Germinal center (tissue), 1 donor: ENCODE measurements around the gene HOXD11.

Source experiments
- DNase-seq: peaks from one replicate; pipeline ENCODE4 v3.0.0; 2012; ENCODE audit warnings: mixed read lengths, low spot score

The HOXD11 gene

DNA sequence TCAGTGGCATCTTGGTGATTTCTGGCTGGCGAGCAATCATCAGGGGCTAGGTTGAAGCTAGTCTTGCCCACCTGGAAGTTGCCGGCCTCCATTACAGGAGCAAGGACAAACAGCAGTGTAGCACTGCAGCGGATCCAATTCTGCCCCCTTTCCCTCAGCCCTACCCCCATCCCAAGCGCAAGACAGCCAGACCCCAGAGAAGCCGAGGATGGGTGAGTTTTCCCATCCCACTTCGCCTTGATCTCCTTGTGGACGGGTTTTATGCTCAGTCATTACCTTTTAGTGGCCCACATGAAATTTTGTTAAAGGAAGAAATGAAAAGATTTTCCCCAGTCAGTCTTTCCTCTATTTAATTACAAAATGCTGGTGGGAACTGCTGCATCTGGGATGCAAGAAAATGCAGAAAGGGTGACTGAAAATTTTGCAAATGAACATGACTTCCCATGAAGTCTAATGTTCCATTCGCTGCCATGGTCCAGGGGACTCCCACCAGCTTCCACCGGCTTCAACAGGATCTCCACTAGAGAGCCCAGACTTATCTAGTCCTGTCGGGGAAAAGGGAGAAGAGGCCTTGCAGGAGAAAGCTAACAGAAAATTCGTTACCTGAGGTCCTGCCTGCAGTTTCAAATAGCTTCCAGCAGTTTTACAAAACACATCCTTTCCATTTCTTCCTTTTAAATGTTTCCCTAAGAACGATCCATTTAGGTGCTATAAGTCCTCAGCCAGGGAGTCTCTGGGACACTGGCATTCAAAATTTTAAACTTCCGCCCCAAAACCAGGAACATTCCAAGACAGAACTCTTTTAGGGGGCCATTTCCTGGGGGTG is 13.5 kb downstream of the HOXD11 start:
- no peak for DNase-seq

DNA sequence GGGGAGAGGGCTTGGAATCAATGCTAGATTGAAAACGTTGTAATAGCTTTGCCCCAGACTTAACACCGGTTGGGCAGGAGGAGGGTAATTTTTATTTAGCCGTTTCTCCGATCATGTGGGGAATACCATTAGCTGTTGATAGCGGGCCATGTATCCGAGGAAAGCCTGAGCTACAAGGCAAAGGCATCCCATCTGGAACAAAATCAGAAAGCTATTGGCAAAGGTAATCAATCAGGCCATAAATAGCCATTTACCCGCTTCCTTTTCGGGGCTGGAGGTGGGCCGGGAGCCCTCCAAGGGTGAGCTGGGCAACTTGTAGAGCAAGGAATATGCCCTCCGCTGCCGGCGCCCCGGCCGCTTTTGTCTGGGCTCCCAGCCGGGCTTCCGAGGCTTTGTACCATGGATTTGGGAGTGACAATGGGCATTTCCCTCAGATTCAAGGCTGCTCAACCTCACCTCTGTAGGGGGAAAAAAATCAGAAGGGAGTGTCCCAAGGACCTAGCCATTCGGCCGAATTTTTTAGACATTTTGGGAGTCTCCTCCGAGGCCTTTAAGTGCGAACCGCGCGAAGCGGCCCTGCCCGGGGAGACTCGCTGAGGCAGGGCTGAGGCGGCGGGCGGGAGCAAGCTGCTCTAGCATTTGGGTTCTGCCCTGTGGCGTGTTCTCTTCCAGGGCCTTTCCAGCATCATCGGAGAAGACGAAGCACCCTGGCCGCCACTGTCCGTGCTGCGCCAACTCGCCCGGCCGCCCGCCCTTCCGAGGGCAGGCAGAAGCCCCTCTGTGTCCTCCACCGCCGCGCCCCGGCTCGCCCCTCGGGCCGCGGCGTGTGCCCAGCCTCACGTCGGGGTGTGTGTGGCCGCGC is 14.3 kb downstream of the HOXD11 start:
- no peak for DNase-seq

DNA sequence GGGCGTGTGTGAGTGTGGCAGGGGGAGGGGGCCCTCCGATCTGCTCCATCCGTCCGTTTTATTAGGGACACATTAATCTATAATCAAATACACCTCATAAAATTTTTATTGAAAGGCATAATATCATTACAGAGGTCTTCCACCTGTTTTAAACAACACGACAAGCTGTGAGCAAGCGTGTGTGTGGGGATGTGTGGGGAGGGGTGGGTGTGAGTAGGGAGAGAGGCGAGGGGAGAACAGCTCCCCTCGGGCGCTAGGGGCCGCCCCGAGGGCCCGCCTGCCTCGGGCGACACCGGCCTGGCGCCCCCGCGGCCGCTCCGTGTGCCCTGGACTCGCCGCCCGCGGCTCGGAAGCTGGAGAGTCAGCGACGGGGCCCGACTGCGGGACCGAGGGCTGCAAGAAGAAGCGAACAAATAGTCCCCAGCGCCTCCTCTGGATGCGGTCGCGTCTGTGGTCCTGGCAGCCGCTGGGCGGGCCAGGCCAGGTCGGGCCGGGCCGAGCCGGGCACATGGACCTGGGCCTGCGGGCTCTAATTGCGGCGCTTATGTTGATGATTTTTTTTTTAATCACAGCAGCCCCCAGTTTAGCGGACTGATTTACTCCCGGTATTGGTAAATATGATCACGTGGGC is 15.1 kb downstream of the HOXD11 start:
- DNase-seq, result no peak

DNA sequence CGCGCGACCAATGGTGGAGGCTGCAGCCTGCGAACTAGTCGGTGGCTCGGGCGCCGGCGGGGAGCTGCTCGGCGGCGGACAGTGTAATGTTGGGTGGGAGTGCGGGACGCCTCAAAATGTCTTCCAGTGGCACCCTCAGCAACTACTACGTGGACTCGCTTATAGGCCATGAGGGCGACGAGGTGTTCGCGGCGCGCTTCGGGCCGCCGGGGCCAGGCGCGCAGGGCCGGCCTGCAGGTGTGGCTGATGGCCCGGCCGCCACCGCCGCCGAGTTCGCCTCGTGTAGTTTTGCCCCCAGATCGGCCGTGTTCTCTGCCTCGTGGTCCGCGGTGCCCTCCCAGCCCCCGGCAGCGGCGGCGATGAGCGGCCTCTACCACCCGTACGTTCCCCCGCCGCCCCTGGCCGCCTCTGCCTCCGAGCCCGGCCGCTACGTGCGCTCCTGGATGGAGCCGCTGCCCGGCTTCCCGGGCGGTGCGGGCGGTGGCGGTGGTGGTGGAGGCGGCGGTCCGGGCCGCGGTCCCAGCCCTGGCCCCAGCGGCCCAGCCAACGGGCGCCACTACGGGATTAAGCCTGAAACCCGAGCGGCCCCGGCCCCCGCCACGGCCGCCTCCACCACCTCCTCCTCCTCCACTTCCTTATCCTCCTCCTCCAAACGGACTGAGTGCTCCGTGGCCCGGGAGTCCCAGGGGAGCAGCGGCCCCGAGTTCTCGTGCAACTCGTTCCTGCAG is 15.8 kb downstream of the HOXD11 start, which contains the start of gene HOXD9:
TSS of gene HOXD9 (plus strand) at position 37 of the 728 bp plus-strand sequence. CDS start at position 87, 50 bp downstream.
- no peak for DNase-seq

DNA sequence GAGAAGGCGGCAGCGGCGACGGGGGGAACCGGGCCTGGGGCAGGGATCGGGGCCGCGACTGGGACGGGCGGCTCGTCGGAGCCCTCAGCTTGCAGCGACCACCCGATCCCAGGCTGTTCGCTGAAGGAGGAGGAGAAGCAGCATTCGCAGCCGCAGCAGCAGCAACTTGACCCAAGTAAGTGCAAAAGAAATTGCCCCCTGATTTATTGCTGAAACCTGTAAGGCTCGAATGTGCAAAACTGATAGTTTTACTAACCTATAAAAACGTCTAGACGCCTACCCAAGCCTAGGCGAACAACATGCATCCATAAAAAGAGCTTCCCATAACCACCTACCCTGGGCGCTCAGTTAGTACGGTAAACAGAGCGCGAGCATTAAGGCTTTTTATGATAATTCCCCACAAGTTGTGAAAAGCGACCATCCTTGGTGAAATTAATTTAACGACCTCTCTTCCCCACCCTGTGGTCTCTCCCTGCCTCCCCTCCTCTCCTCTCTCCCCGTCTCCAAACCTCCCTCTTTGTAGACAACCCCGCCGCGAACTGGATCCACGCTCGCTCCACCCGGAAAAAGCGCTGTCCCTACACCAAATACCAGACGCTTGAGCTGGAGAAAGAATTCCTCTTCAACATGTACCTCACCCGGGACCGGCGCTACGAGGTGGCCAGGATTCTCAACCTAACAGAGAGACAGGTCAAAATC is 16.5 kb downstream of the HOXD11 start:
- DNase-seq, result no peak

DNA sequence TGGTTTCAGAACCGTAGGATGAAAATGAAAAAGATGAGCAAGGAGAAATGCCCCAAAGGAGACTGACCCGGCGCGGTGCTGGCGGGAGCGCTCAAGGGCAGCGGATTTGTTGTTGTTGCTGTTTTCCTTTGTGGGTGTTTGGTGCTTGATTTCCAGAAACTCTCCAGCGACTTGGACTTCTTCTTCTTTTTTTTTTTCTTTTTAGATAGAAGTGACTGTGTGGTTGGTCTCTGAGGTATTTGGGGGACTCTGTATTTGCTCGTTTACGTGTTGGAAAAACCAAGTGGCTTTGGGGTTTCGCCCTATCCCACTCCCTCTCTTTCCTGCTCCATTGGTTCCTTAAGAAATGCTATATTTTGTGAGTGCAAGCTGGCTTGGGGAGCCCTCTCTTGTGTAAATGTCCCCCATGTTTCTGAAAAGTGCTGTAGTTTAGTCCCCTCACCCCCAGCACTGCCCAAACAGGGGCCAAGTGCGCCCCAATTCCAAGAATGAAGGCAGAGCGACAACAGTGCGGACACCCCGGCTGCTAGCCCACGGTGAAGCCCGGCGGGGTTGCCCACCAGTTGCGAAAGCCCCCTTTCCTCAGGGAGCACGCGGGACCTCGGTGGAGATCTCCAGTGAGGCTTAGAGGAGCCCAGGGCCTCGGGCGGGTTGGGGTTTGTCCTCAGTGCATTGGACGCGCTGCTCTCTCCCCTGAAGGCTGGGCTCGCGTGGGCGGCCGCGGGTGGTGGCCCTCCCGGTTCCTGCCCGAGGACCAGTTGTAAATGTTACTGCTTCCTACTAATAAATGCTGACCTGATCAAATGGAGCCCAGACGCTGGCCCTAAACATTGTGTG is 17.2 kb downstream of the HOXD11 start:
- DNase-seq, result no peak

DNA sequence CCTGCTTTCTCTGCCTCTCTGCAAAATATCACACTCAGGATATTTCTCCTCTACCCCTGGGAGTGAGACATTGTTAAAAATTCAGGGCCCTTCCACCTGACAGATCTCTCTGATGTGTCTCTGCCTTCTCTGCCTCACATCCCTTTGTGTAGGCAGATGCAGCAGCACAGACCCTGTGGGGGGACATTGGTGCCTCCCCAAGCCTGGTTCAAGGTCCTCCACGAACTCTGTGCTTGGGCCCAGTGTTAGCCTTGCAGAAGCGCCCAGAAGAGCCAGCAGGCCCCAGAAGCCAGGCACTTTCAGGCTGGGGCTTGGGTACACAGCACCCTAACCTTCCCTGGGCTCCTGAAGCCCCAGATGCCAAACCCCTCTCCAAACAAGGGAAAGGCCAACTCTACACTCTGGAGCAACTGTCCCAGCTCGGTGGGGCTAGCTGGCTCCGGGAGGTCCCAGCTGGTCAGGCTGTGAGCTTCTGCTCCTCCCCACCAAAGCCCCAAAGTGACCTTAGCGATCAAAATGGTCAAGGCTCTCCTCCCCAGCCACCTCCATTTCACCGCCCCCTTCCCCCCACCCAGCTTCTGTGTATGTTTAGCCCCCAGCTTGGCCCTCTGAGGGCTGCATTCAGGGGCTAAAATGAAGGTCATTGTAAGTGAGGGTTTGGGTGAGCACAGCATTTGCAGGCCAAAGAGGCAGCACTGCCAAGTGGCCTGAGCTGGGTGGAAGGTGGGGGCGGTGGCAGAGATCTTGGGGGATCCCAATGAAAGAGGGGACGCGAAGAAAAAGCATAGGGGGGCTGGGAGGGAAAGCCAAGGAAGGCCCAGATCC is 18.1 kb downstream of the HOXD11 start:
- DNase-seq, result no peak

DNA sequence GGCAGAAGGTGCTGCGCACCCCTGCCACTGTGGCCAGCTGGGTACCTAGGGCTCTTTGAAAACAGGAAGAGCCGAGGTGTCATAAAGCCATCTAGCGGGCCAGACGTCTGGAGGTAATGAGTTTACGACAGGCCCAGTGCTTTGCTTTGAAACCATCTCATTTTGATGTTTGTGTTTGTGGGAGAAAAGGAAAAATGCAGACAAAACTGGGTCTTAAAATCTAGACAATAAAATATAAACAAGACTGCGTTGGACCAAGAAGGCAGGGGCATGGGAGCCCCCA is 18.6 kb downstream of the HOXD11 start:
- DNase-seq, result no peak

DNA sequence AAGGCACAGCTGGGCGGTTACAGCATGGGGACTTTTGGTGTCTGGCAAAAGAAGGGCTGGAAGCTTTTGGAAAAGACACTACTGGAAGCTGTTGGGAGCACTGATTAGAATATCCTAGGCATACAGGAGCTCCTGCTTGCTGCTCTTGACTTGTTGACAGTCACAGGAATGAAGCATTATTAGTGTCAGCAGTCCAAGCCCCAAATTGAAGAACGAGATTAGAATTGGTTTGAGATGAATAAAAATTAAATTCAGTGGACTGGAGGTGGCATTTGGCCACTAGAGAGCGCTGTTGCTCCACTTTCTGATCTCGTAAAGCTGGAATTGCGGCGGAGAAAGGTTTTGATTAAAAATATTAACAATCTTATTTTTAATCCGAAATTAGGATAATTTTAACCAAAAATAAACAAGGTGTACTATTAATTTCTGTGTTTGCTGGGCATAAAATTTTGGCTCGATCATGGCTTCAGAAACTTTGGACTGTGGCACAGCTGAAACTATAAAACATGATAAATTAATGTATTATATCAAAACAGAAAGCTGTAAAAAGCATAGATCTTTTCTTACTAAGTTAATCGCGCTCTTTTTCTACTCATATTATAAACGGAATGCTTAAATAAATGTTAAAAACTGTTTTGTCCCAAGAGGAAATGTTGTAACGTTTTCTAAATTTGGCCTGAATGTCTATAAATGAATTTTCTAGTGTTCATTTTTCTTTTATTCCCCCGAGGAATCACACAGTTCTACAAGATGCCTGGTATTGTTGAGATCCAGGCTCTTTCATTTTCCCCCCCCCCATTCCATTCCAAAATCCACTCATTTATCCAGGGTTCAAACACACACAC is 20.1 kb downstream of the HOXD11 start:
- no peak for DNase-seq

DNA sequence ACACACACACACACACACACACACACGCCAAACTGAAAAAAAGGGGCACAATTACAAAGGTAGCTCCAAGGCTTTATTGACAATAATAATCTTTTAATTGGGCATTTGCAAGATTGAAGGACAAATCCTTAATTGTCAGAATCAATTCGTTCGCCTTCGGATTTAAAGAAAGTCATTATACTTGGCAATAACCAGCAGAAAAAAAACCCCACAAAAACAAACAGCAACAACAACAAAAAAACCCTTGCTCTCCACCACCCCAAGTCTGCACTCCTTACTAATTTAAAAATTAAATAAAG is 20.6 kb downstream of the HOXD11 start:
- no peak for DNase-seq

DNA sequence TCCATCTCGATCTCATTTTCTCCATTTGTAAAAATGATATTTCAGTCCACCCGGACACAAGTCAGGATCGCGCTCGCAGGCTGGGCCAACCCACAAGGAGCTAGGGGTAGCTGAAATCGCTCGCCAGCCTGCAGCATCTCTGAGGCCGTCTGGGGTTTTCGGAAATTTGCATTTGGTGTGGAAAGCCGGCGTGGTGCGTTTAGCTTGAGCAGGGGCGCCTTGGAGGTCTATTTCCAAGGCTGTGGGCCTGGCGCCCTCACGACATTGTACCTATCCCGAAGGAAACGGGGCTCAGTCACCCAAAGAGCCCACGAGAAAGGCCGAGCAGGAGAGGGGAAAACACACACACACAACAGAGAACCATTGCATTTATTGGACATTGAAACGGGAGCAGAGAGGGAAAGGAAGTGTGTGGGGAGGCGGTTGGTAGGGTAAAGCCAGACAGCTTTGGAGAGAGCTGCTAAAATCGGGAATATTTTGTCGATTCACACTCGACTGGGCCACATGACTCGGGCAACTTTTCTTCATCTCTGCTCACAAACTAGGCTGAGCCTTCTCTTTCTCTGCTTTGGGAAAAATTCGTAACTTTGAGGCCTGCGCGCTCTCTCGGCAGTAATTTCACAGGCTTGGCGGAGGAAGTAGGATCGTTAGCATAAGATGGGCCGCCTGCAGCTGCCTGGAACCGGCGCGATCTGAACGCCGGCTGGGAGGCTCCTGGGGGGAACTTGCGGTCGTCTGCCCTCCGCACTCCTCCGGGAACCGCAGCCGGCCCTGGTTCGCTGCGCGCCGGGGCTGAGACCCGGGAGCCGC is 21.3 kb downstream of the HOXD11 start:
- DNase-seq, result no peak

DNA sequence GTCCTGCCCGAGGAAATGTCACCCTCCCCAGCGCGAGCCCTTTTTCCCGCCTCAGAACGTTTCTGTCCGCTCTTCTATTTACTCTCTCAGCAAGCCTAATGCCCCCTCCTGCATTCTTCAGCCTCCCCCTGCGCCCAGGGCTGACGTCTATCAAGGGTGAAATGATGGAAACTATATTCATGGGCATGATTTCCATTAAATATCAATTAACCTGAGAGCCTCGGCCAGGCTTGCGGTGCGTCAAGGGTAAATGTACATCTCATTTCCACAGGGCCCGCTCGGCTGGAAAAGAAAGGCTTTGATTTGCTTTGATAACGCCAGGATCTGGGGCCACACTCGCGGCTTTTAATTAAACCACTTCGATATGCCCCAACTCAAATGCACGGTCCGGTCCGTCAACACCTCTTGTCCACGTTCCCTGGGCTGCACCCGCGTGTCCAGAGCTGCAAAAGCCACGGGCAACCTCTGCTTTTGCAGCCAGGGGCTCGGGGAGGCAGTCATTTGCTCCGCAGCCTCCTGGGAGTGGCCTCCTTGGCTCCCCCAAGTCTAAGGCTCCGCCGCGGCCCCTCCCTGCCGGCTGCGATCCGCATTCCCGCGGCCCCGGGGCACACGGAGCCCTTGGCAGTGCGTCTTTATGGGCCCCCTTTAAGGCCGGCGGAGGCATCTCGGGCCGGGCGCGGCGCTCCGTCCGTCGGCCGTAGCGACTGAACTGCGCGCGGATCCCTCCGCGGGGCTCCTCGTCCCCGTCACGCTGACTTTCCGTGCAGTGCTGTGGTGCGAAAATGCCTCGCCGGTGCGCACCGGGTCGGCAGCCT is 22.1 kb downstream of the HOXD11 start, which contains the start of gene HOXD8:
TSS of gene HOXD8 (plus strand) at position 724 of the 815 bp plus-strand sequence. CDS start 662 bp downstream, outside the sequence.
- DNase-seq, result no peak

DNA sequence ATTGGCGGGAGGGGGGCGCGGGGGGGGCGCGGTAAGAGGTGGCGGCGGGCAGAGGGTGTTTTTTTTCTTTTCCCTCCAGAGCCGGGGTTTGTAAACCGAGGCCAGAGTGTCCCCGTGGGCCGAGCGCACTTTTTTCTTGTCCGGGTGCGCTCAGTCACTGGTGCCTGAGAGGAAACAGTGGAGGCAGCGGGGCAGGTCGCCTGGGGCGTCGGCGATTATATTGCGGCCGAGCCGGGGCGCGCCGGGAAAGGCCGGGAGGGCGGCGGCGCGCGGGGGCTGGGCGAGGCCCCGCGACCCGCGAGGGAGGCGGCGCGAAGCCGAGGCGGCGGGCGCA is 22.7 kb downstream of the HOXD11 start:
- no peak for DNase-seq

DNA sequence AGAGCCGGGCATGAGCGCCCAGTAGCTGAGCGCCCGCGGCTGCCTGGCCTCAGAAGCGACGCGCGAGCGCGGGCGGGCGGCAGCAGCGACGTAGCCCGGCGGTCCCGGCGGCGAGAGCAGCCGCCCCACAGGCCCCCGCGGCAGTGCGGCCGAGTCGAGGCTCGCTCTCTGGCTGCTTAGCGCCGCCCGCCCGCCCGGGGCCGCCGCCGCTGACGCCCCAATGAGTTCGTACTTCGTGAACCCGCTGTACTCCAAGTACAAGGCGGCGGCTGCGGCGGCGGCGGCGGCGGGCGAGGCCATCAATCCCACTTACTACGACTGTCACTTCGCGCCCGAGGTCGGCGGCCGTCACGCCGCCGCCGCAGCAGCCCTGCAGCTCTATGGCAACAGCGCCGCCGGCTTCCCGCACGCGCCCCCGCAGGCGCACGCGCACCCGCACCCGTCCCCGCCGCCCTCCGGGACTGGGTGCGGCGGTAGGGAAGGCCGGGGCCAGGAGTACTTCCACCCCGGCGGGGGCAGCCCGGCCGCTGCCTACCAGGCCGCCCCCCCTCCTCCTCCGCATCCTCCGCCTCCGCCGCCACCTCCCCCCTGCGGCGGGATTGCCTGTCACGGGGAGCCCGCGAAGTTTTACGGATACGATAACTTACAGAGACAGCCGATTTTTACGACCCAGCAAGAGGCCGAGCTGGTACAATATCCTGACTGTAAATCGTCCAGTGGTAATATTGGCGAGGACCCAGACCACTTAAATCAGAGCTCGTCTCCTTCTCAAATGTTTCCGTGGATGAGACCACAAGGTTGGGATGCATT is 23.3 kb downstream of the HOXD11 start:
- no peak for DNase-seq

DNA sequence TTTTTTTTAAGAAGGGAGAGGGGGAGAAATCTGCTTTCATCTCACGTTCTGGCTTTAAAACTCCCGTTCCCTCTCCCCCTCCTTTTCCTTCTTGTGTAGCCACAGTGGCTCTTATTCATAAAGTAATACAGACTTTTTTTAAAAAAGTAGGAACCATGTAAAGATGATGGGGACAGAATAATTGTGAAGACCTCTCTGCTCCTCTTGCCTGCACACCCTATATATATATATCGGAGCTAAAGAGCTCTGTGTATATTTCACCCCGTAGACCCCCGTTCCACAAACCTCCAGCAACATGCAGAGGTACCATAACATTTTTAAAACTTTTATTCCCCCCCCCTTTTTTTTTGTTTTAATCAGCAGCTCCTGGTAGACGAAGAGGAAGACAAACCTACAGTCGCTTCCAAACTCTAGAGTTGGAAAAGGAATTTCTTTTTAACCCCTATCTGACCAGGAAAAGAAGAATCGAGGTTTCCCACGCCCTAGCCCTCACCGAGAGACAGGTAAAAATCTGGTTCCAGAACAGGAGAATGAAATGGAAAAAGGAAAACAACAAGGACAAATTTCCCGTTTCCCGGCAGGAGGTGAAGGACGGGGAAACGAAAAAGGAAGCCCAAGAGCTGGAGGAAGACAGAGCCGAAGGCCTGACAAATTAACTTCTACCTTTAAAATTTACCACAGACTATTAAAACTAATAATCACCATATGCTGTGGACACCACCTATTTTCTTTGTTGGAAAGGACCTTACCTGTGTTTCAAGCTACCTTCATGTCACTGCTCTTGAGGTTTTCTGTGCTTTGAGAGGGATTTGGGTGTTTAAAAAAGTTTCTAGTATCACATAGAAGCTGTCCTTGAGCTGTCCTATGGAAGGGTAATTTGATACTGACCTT is 24.1 kb downstream of the HOXD11 start:
- no peak for DNase-seq

DNA sequence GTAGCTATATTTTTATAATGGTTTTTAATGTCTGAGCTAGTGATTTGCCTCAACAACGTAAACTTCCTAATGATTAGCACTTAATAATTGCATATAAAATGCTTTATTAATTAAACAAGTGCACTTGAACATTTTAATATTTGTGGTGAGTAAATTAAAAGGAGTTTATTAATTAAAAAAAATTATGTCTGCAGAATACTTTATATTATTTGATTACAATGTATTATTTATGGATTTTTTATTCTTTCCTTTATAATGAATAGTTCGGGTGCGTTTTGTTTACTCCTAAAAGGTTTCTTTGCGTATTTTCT is 24.7 kb downstream of the HOXD11 start:
- no peak for DNase-seq
